Gastrocnemius medialis (tissue), 4 donors: Measurements from ENCODE around the gene CGREF1. TPM values are rescaled to one million over a fixed set of nuclear protein-coding genes. Genes with fewer than 3 reads are reported as not detected.
"Not testable (repeated sequence)": the region's sequence is repeated elsewhere in the genome, so short reads cannot be mapped to it uniquely, and the experiment has no call there.

ENCODE experiments used
- ATAC-seq, 2 donors: fragments of 150-250 bp; one replicate each; pipeline ENCODE4 v1.9.1; 2016
- DNase-seq, 2 donors: peaks; one replicate each; pipeline ENCODE4 v3.0.0-alpha.2; 2019
- H3K27ac ChIP-seq, 4 donors: fragments of 200-600 bp; sonication (generic); 1 replicate in 1 of 4; 2 replicates in 3 of 4; pipeline ENCODE4 v1.5.1; 2016 to 2018; ENCODE audit warnings: mild to moderate bottlenecking in 2 of 4, moderate library complexity in 1 of 4
- H3K27me3 ChIP-seq, 3 donors: fragments of 200-600 bp; sonication (generic) in 2 of 3; 1 replicate in 1 of 3; 2 replicates in 2 of 3; pipeline versions ENCODE4 v1.5.1 to v1.6.0; 2016 to 2019; ENCODE audit warnings: mild to moderate bottlenecking in 1 of 3, moderate library complexity in 1 of 3
- H3K36me3 ChIP-seq, 2 donors: fragments of 200-600 bp; sonication (generic) in 1 of 2; one replicate each; pipeline ENCODE4 v1.5.1; 2017 to 2018
- H3K4me1 ChIP-seq, 2 donors: fragments of 200-600 bp; sonication (generic) in 1 of 2; one replicate each; pipeline ENCODE4 v1.5.1; 2016 to 2017; ENCODE audit warnings: mild to moderate bottlenecking in 2 of 2
- H3K4me3 ChIP-seq, 4 donors: fragments of 200-600 bp; sonication (generic) in 3 of 4; 1 replicate in 1 of 4; 2 replicates in 3 of 4; pipeline ENCODE4 v1.5.1; 2016 to 2019; ENCODE audit warnings: mild to moderate bottlenecking in 2 of 4
- H3K9me3 ChIP-seq, 3 donors: fragments of 200-600 bp; sonication (generic) in 2 of 3; 1 replicate in 1 of 3; 2 replicates in 2 of 3; pipeline ENCODE4 v1.5.1; 2016 to 2019
- CTCF ChIP-seq, 5 experiments: fragments of 450-650 bp in 3 of 5; fragments of 200-600 bp in 2 of 5; sonication (generic) in 2 of 5; IDR thresholded peaks in 4 of 5; conservative IDR thresholded peaks in 1 of 5; 1 replicate in 4 of 5; 2 replicates in 1 of 5; pipeline ENCODE4 v1.5.1; 2016 to 2019; ENCODE audit warnings: antibody characterized with exemption in 5 of 5, mild to moderate bottlenecking in 3 of 5, moderate library complexity in 3 of 5
- POLR2A ChIP-seq, 2 donors: fragments of 450-650 bp; IDR thresholded peaks; one replicate each; pipeline ENCODE4 v1.6.1; 2017; ENCODE audit warnings: antibody characterized with exemption in 2 of 2, mild to moderate bottlenecking in 2 of 2, moderate library complexity in 2 of 2
- in situ Hi-C, 4 donors: fragments of 200-750 bp; cut with MboI; loops; one replicate each; pipeline versions ENCODE4 v1.15.0 to v1.8.0; 2017; ENCODE audit warnings: low sequenced_read_pairs in 4 of 4
- intact Hi-C: fragments of 100-400 bp; cut with DNase I; formaldehyde crosslinking; loops from one replicate; pipeline ENCODE4 v1.15.1; 2023; ENCODE audit warnings: low total_unique reads
- total RNA-seq, 4 donors: library from RNA; depleted of rRNA; stranded (reverse); fragments of >200 nt; gene quantifications; one replicate each; pipeline versions ENCODE4 v1.1.0 to v1.2.3, GENCODE V29; 2016

Gene CGREF1
- total RNA-seq, 4 donors from 2014 or later: 1.2 to 7.1 (median 4.3) TPM

DNA sequence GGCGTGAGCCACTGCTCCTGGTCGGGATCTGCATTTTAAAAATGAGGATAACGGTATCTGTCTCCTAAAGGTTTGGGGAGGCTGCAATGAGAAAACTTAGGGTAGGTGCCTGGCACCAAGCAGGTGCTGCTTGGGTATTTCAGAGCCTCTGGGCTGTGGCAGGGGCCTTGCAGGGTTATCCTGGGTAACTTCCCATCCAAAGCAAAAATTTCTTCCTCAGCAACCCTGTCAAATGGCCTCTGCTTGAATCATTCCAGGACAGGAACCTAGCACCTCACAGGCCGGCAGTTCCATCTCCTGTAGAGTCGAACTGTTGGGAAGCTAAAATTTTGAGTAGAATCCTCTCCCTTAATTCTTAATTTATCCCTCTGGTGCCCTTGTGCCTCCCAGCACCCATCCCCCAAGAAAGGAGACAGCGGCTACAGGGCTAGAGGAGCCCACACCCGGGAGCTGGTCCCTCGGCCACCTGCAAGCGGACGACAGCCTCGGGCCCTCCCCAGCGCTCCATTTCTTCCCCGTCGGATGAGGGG lies 868 bp downstream of the CGREF1 start:
- DNase-seq: no peak
- in situ Hi-C loops (no loop called here), intact Hi-C loops (no loop called here)
- Histone ChIP-seq H3K9me3 (no peaks in the 10 kb centered on the region), H3K4me3 (peak overlapping the region; percentile 38 to 57 (median 48)), H3K4me1 (peaks cover 6 to 12% of the 10 kb centered on the region in 2 donors), H3K27ac (no peak overlapping the region), H3K27me3 (peaks cover 0 to 5% (median 0%) of the 10 kb centered on the region in 3 donors), H3K36me3 (no peaks in the 10 kb centered on the region)
- ATAC-seq: no peak
- TF ChIP-seq POLR2A (IDR thresholded peaks at IDR 0.05): no peak
- no peak for TF ChIP-seq CTCF (IDR thresholded peaks at IDR 0.05 in 4 of 5, conservative IDR thresholded peaks at IDR 0.05 in 1 of 5)

DNA sequence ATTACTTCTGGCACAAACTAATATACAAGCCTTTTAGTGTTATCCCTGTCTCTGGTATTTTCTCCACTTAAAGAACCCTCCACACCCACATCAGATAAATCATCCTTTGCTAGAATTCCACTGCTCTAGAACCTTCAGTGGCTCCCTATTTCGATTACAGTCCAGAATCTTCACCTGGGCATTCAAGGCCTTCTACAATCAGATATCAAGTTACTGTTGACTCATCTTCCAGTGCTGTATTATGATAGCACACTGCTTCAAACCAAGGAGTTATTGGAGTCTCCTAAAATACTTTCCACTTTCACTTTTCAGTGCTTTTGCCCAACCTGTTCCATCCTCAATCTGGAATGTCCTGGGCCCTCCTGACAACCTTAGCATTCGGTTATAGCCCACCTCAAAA lies 3.4 kb downstream of the CGREF1 start:
- ATAC-seq (no peak), DNase-seq (no peak)
- H3K36me3 ChIP-seq: no peaks in the 10 kb centered on the region
- TF ChIP-seq POLR2A (IDR thresholded peaks at IDR 0.05) (no peak), CTCF (IDR thresholded peaks at IDR 0.05 in 4 of 5, conservative IDR thresholded peaks at IDR 0.05 in 1 of 5) (no peak)
- intact Hi-C loops (no loop called here), in situ Hi-C loops (no loop called here)
- no peak overlapping the region for H3K4me3 ChIP-seq
- H3K27ac ChIP-seq: no peak overlapping the region
- H3K9me3 ChIP-seq: no peaks in the 10 kb centered on the region
- H3K27me3 ChIP-seq: peaks cover 0 to 5% (median 0%) of the 10 kb centered on the region in 3 donors
- H3K4me1 ChIP-seq: peaks cover 3 to 9% of the 10 kb centered on the region in 2 donors

DNA sequence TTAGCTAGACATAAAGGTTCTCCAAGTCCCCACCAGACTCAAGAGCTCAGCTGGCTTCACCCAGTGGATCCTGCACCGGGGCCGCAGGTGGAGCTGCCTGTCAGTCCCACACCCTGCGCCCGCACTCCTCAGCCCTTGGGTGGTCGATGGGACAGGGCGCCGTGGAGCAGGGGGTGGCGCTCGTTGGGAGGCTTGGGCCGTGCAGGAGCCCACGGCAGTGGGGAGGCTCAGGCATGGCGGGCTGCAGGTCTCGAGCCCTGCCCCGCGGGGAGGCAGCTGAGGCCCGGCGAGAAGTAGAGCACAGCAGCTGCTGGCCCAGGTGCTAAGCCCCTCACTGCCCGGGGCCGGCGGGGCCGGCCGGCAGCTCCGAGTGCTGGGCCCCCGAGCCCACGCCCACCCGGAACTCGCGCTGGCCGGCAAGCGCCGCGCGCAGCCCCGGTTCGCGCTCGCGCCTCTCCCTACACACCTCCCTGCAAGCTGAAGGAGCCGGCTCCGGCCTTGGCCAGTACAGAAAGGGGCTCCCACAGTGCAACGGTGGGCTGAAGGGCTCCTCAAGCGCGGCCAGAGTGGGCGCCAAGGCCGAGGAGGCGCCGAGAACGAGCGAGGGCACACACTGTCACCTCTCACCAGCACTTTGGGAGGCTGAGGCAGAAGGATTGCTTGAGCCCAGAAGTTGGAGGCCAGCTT lies 7.4 kb downstream of the CGREF1 start:
- intact Hi-C loops, in situ Hi-C loops: not testable (repeated sequence)

DNA sequence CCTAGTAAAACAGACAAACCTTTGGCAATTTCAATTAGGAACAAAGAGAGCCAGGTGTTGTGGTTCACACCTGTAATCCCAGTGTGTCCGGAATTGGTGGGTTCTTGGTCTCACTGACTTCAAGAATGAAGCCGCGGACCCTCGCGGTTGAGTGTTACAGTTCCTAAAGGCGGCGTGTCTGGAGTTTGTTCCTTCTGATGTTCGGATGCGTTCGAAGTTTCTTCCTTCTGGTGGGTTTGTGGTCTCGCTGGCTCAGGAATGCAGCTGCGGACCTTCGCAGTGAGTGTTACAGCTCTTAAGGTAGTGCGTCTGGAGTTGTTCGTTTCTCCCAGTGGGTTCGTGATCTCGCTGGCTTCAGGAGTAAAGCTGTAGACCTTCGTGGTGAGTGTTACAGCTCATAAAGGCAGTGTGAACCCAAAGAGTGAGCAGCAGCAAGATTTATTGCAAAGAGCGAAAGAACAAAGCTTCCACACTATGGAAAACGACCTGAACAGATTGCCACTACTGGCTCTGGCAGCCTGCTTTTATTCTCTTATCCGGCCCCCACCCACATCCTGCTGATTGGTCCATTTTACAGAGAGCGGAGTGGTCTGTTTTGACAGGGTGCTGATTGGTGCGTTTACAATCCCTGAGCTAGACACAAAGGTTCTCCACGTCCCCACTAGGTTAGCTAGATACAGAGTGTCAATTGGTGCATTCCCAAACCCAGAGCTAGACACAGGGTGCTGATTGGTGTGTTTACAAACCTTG lies 8.2 kb downstream of the CGREF1 start:
- ATAC-seq, H3K27me3 ChIP-seq, H3K4me3 ChIP-seq, H3K27ac ChIP-seq, H3K4me1 ChIP-seq, H3K36me3 ChIP-seq, intact Hi-C loops, H3K9me3 ChIP-seq, in situ Hi-C loops, DNase-seq: not testable (repeated sequence)

More for the DNA sequence above, 7.4 kb downstream of the CGREF1 start:
- H3K27me3 ChIP-seq, H3K27ac ChIP-seq, H3K4me1 ChIP-seq, H3K36me3 ChIP-seq, H3K4me3 ChIP-seq, H3K9me3 ChIP-seq, ATAC-seq, DNase-seq: not testable (repeated sequence)

DNA sequence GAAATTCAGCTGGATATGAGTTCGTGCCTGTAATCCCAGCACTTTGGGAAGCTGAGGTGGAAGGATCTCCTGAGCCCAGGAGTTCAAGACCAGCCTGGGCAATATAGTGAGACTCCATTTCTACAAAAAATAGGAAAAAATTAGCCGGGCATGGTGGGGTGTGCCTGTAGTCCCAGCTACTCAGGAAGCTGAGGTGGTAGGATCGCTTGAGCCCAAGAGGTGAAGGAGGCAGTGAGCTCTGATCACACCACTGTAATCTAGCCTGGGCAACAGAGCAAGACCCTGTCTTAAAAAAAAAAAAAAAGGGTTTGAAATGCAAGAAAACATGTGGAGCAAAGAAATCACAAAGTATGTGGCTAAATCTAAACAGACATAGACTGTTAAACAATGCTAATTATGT lies 9.8 kb downstream of the CGREF1 start:
- no peak overlapping the region for H3K4me3 ChIP-seq
- no peak for DNase-seq
- H3K27ac ChIP-seq: no peak overlapping the region
- no peaks in the 10 kb centered on the region for H3K27me3 ChIP-seq
- H3K36me3 ChIP-seq: no peaks in the 10 kb centered on the region
- TF ChIP-seq CTCF (IDR thresholded peaks at IDR 0.05 in 4 of 5, conservative IDR thresholded peaks at IDR 0.05 in 1 of 5): no peak
- no peak for TF ChIP-seq POLR2A (IDR thresholded peaks at IDR 0.05)
- in situ Hi-C loops (loop anchor here in 3 of 4 donors (10.0 kb wide), 3 partner anchors 76 to 166 kb away; partner anchors contain the start of gene DNAJC5G (in 1 of the 3)), intact Hi-C loops (no loop called here)
- H3K9me3 ChIP-seq: no peaks in the 10 kb centered on the region
- H3K4me1 ChIP-seq: no peaks in the 10 kb centered on the region
- ATAC-seq: no peak
